ENCODE measurements around the gene BMP8B. TPM values are rescaled to one million over a fixed set of nuclear protein-coding genes. Genes with fewer than 3 reads are reported as not detected.
A peak's percentile ranks its signal among the peaks of the same experiment; 100 is the strongest.

The BMP8B gene
- total and polyA plus RNA-seq, 11 donors, result 0.08 to 0.68 (median 0.49) TPM

- TF ChIP-seq POLR2A (IDR thresholded peaks at IDR 0.05) (no peak), CTCF (IDR thresholded peaks at IDR 0.05) (no peak)
- WGBS, 4 donors, result 72 to 82% (median 79%) methylated on average over 9 of the region's 9 CpGs
- intact Hi-C loops (cut with DNase I), result loop anchor here in 1 of 10 donors (10.0 kb wide), 1 partner anchor 643 kb away; no protein-coding TSS in a partner anchor
- Histone ChIP-seq H3K36me3 (peaks cover 0 to 27% (median 25%) of the 10 kb centered on the region in 9 donors), H3K4me1 (peaks cover 0 to 21% (median 14%) of the 10 kb centered on the region in 12 donors), H3K27me3 (peaks cover 0 to 23% (median 9%) of the 10 kb centered on the region in 9 donors), H3K9me3 (no peaks in the 10 kb centered on the region), H3K27ac (peak overlapping the region in 1 of 12 donors; percentile 39), H3K4me3 (no peak overlapping the region)
- DNase-seq, result no peak
- ATAC-seq, result no peak
Observed at GRCh38 chr1:39737546-39738169, 51.0 kb downstream of the BMP8B start.

DNA sequence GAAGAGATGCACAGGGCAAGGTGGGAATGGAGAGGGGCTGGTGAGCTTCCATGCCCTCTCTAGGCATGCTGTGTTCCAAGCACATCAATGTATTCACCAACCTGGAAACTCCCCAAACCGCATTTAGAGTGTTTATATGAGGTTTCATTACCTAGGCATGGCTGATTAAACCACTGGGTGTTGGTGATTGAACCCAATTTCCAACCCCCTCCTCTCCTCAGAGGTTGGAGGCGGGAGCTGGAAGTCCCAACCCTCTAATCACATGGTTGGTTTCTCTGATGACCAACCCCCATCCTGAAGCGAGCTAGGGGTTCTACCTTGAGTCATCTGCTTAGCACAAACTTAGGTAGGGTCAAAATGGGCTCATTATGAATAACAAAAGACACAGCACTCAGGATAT is 52.9 kb downstream of the BMP8B start:
- Histone ChIP-seq H3K36me3 (peaks cover 0 to 8% (median 6%) of the 10 kb centered on the region in 9 donors), H3K27me3 (peaks cover 0 to 39% (median 9%) of the 10 kb centered on the region in 9 donors), H3K9me3 (no peaks in the 10 kb centered on the region), H3K27ac (no peak overlapping the region), H3K4me3 (no peak overlapping the region), H3K4me1 (peaks cover 0 to 21% (median 14%) of the 10 kb centered on the region in 12 donors)
- ATAC-seq (no peak), DNase-seq (no peak)
- intact Hi-C loops (cut with DNase I), result loop anchor here in 1 of 10 donors (10.0 kb wide), 1 partner anchor 641 kb away; no protein-coding TSS in a partner anchor
- TF ChIP-seq POLR2A (IDR thresholded peaks at IDR 0.05), result no peak
- TF ChIP-seq CTCF (IDR thresholded peaks at IDR 0.05), result no peak
- 56 to 86% (median 73%) methylated on average over 3 of the region's 3 CpGs for WGBS, 4 donors

GRCh38 chr1:39733161-39733560 is 55.5 kb downstream of the BMP8B start:
- DNase-seq (peak in 3 of 5 donors; percentile 49 to 68 (median 64)), ATAC-seq (peak; percentile 75 to 89 (median 82))
- Histone ChIP-seq H3K27ac (peak overlapping the region in 1 of 12 donors; percentile 12), H3K27me3 (peaks cover 0 to 65% (median 15%) of the 10 kb centered on the region in 9 donors), H3K9me3 (no peaks in the 10 kb centered on the region), H3K36me3 (no peaks in the 10 kb centered on the region), H3K4me3 (no peak overlapping the region), H3K4me1 (peaks cover 0 to 9% (median 1%) of the 10 kb centered on the region in 12 donors)
- intact Hi-C loops (cut with DNase I), result loop anchor here in 1 of 10 donors (10.0 kb wide), 1 partner anchor 638 kb away; no protein-coding TSS in a partner anchor
- TF ChIP-seq POLR2A (IDR thresholded peaks at IDR 0.05) (no peak), CTCF (IDR thresholded peaks at IDR 0.05) (no peak)
- WGBS, 4 donors, result 46 to 63% (median 57%) methylated on average over 7 of the region's 7 CpGs

DNA sequence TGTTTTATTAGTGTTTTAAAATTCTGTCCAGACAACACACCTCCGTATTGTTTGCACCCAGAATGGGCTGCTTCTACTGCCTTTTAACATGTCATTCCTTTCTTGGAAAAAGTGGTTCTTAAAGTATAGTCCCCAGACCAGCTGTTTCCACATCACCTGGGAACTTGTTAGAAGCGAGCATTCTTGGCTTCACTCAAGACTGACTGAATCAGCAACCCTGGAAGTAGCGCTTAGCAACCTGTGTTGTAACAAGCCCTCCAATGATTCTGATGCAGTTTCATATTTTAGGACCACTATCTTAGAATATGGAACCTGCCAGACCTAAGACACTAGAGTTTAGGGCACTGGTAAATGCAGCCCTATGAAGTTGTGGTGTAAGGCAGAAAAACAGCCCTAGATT is 55.9 kb downstream of the BMP8B start:
- Histone ChIP-seq H3K4me3 (no peak overlapping the region), H3K4me1 (peaks cover 0 to 9% (median 0%) of the 10 kb centered on the region in 12 donors), H3K36me3 (no peaks in the 10 kb centered on the region), H3K27ac (no peak overlapping the region), H3K27me3 (peaks cover 0 to 69% (median 19%) of the 10 kb centered on the region in 9 donors), H3K9me3 (no peaks in the 10 kb centered on the region)
- TF ChIP-seq POLR2A (IDR thresholded peaks at IDR 0.05) (no peak), CTCF (IDR thresholded peaks at IDR 0.05) (no peak)
- intact Hi-C loops (cut with DNase I), result loop anchor here in 1 of 10 donors (10.0 kb wide), 1 partner anchor 638 kb away; no protein-coding TSS in a partner anchor
- 63 to 79% (median 69%) methylated on average over 3 of the region's 3 CpGs for WGBS, 4 donors
- DNase-seq (no peak), ATAC-seq (peak in 1 of 4 donors; percentile 16)

All from heart left ventricle (tissue), 16 donors.